GM23338 (cell line): Measurements from ENCODE around the gene ZFR2. TPM values are rescaled to one million over a fixed set of nuclear protein-coding genes. Genes with fewer than 3 reads are reported as not detected.

ENCODE experiments used
- ATAC-seq: fragments of 200-7000 bp; cut with Tn5 transposase; 3 replicates; pipeline ENCODE4 v1.9.1; 2020
- DNase-seq: peaks from one replicate; pipeline ENCODE4 v3.0.0-alpha.2; 2015; ENCODE audit warnings: low spot score
- H2AFZ ChIP-seq: fragments of 200-600 bp; sonication (generic); 2 replicates; pipeline ENCODE4 v1.8.0; 2016; ENCODE audit warnings: antibody characterized with exemption, mild to moderate bottlenecking, moderate library complexity
- H3F3A ChIP-seq: fragments of 200-600 bp; sonication (generic); replicated peaks from 2 replicates; pipeline ENCODE4 v1.8.0; 2017; ENCODE audit warnings: antibody characterized with exemption, mixed run types, low read depth
- H3K27ac ChIP-seq: fragments of 200-600 bp; sonication (generic); 2 replicates; pipeline ENCODE4 v1.6.1; 2016; ENCODE audit warnings: low read depth
- H3K27me3 ChIP-seq: fragments of 200-600 bp; sonication (generic); 2 replicates; pipeline ENCODE4 v1.8.0; 2016; ENCODE audit warnings: mild to moderate bottlenecking, mixed run types, moderate library complexity; ENCODE audit not compliant: insufficient read depth
- H3K36me3 ChIP-seq: fragments of 200-600 bp; sonication (generic); 2 replicates; pipeline ENCODE4 v1.8.0; 2016; ENCODE audit warnings: mild to moderate bottlenecking; ENCODE audit not compliant: insufficient read depth
- H3K4me1 ChIP-seq: fragments of 200-600 bp; sonication (generic); 2 replicates; pipeline ENCODE4 v1.8.0; 2016; ENCODE audit warnings: mild to moderate bottlenecking, moderate library complexity; ENCODE audit not compliant: insufficient read depth
- H3K4me2 ChIP-seq: fragments of 200-600 bp; sonication (generic); 2 replicates; pipeline ENCODE4 v1.7.1; 2017; ENCODE audit warnings: mixed run types
- H3K4me3 ChIP-seq: fragments of 200-600 bp; sonication (generic); 2 replicates; pipeline ENCODE4 v1.6.1; 2016; ENCODE audit warnings: mixed run types
- H3K79me2 ChIP-seq: fragments of 200-600 bp; sonication (generic); replicated peaks from 2 replicates; pipeline ENCODE4 v1.8.0; 2017; ENCODE audit warnings: mild to moderate bottlenecking; ENCODE audit not compliant: insufficient read depth
- H3K9me2 ChIP-seq: fragments of 200-600 bp; sonication (generic); 2 replicates; pipeline ENCODE4 v1.8.0; 2017; ENCODE audit not compliant: insufficient read depth
- H4K20me1 ChIP-seq: fragments of 200-600 bp; sonication (generic); replicated peaks from 2 replicates; pipeline ENCODE4 v1.8.0; 2017; ENCODE audit warnings: mild to moderate bottlenecking; ENCODE audit not compliant: insufficient read depth
- H3K27ac Mint-ChIP-seq: 2 replicates; pipeline ENCODE4 v1.8.0; 2020; ENCODE audit warnings: inconsistent platforms, mild to moderate bottlenecking, moderate library complexity, mixed read lengths
- H3K27me3 Mint-ChIP-seq: 3 replicates; pipeline ENCODE4 v1.8.0; 2022; ENCODE audit warnings: low read depth, mild to moderate bottlenecking, moderate library complexity, mixed read lengths, inconsistent platforms; ENCODE audit not compliant: insufficient read depth, poor library complexity
- H3K36me3 Mint-ChIP-seq: 3 replicates; pipeline ENCODE4 v1.8.0; 2021; ENCODE audit warnings: low read depth, mild to moderate bottlenecking, inconsistent platforms, moderate library complexity, mixed read lengths
- H3K4me1 Mint-ChIP-seq: 3 replicates; pipeline ENCODE4 v1.8.0; 2020; ENCODE audit warnings: mild to moderate bottlenecking, inconsistent platforms, mixed read lengths
- H3K4me3 Mint-ChIP-seq: 3 replicates; pipeline ENCODE4 v1.8.0; 2021; ENCODE audit warnings: moderate library complexity, mild to moderate bottlenecking, inconsistent platforms, mixed read lengths
- H3K9me3 Mint-ChIP-seq: 3 replicates; pipeline ENCODE4 v1.8.0; 2020; ENCODE audit warnings: moderate library complexity, mild to moderate bottlenecking, inconsistent platforms, mixed read lengths
- CREB1 ChIP-seq: fragments of 250-450 bp; sonication (Bioruptor Pico); IDR thresholded peaks from 2 replicates; pipeline ENCODE4 v1.5.0; 2020; ENCODE audit warnings: low read depth, mild to moderate bottlenecking, moderate library complexity
- CTCF ChIP-seq, 2 experiments: fragments of 200-600 bp in 1 of 2; sonication (generic) in 1 of 2; conservative IDR thresholded peaks; 2 replicates each; pipeline versions ENCODE4 v1.5.1 to v1.6.1; 2016 to 2017; ENCODE audit warnings: antibody characterized with exemption in 2 of 2, low read depth in 2 of 2, mild to moderate bottlenecking in 2 of 2, moderate library complexity in 1 of 2
- ETS1 ChIP-seq: IDR thresholded peaks from 2 replicates; pipeline ENCODE4 v1.6.1; 2016; ENCODE audit warnings: antibody characterized with exemption
- EZH2 ChIP-seq: fragments of 200-600 bp; sonication (generic); IDR thresholded peaks from one replicate; pipeline ENCODE4 v1.8.0; 2017; ENCODE audit warnings: antibody characterized with exemption, mild to moderate bottlenecking, low read depth; ENCODE audit not compliant: unreplicated experiment
- EZH2phosphoT487 ChIP-seq: fragments of 200-600 bp; sonication (generic); IDR thresholded peaks from one replicate; pipeline ENCODE4 v1.8.1; 2018; ENCODE audit warnings: antibody characterized with exemption; ENCODE audit not compliant: unreplicated experiment
- NANOG ChIP-seq: IDR thresholded peaks from 2 replicates; pipeline ENCODE4 v1.6.1; 2016; ENCODE audit warnings: antibody characterized with exemption, borderline replicate concordance
- REST ChIP-seq: IDR thresholded peaks from one replicate; pipeline ENCODE4 v1.6.1; 2018; ENCODE audit warnings: antibody characterized with exemption; ENCODE audit not compliant: unreplicated experiment
- STAT1 ChIP-seq: IDR thresholded peaks from one replicate; pipeline ENCODE4 v1.6.1; 2016; ENCODE audit warnings: antibody characterized with exemption; ENCODE audit not compliant: unreplicated experiment
- ZNF114 ChIP-seq: fragments of 250-450 bp; sonication (Bioruptor Pico); IDR thresholded peaks from 2 replicates; pipeline ENCODE4 v1.5.0; 2020; ENCODE audit warnings: mild to moderate bottlenecking, moderate library complexity
- ZNF331 ChIP-seq: fragments of 250-450 bp; sonication (Bioruptor Pico); IDR thresholded peaks from 2 replicates; pipeline ENCODE4 v1.5.0; 2020; ENCODE audit warnings: low read depth, mild to moderate bottlenecking, moderate library complexity
- polyA plus RNA-seq: library from polyadenylated mRNA; unstranded; fragments of >200 nt; fragmentation: Nextera tagmentation; extraction: Ambion mirVana; gene quantifications from 2 replicates; pipeline ENCODE4 v1.2.1, GENCODE V29; 2016
- total RNA-seq: library from RNA; depleted of rRNA; stranded (reverse); fragments of >200 nt; shearing (Covaris generic); gene quantifications from 2 replicates; pipeline ENCODE4 v1.2.3, GENCODE V29; 2014

ZFR2 gene
- total and polyA plus RNA-seq, 2 experiments from 2014 or later = 15.8 to 31.3 TPM

DNA sequence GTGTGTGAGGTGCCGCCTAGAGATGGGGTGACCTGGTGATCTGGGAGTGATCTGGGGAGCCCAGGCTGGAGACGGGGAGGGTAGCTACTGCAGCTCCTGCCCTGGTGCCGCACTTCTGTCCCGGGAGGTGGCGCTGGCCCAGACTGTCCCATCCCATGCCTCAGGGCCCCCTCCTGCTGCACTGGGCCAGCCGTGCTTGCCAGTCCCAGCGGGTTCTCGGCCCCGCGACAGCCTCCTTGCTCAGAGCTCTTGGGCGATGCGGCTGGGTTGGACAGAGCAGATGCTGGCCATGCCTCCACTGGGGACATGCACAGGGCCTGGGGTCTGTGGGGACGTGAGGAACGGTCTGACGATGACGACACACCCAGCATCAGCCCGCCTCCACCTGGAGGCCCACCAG is 99.3 kb downstream of the ZFR2 start:
- H3K36me3 Mint-ChIP-seq = peaks cover 9% of the 10 kb centered on the region
- ATAC-seq = peak; percentile 17

GRCh38 chr19:3768748-3769099 is 100.1 kb downstream of the ZFR2 start:
- no peak overlapping the region for H3K4me3 Mint-ChIP-seq
- H2AFZ ChIP-seq = no peak overlapping the region
- H3K4me3 ChIP-seq = no peak overlapping the region
- ATAC-seq (no peak), DNase-seq (no peak)
- H3K36me3 ChIP-seq = no peaks in the 10 kb centered on the region
- H4K20me1 ChIP-seq = no peaks in the 10 kb centered on the region; the same call in 1 of the 2 replicates
- H3K27ac Mint-ChIP-seq = no peak overlapping the region
- peaks cover 4% of the 10 kb centered on the region for H3K27me3 Mint-ChIP-seq
- 0 out of 2 replicates have a peak, but pooled peaks cover 2% of the 10 kb centered on the region for H3K79me2 ChIP-seq
- H3K27me3 ChIP-seq = no peaks in the 10 kb centered on the region
- no peaks in the 10 kb centered on the region for H3K9me2 ChIP-seq
- H3K4me2 ChIP-seq = no peak overlapping the region
- H3K36me3 Mint-ChIP-seq = peaks cover 9% of the 10 kb centered on the region
- H3K4me1 Mint-ChIP-seq = peaks cover 8% of the 10 kb centered on the region
- H3K9me3 Mint-ChIP-seq = no peaks in the 10 kb centered on the region; the same call in 1 of the 3 replicates
- no peaks in the 10 kb centered on the region for H3K4me1 ChIP-seq
- no peak overlapping the region for H3K27ac ChIP-seq
- 0 out of 2 replicates have a peak, but pooled peaks cover 4% of the 10 kb centered on the region for H3F3A ChIP-seq
- no peak for TF ChIP-seq ZNF331 (CRISPR knock-in tag)
- TF ChIP-seq EZH2phosphoT487 = no peak
- TF ChIP-seq CREB1 (CRISPR knock-in tag) = no peak
- TF ChIP-seq NANOG = no peak
- no peak for TF ChIP-seq ETS1
- no peak for TF ChIP-seq REST
- no peak for TF ChIP-seq ZNF114
- no peak for TF ChIP-seq STAT1
- no peak for TF ChIP-seq EZH2

More for the DNA sequence above, 99.3 kb downstream of the ZFR2 start:
- H3F3A ChIP-seq = 0 out of 2 replicates have a peak, but pooled peaks cover 4% of the 10 kb centered on the region
- H3K27ac Mint-ChIP-seq = no peak overlapping the region
- H3K27me3 ChIP-seq = no peaks in the 10 kb centered on the region
- DNase-seq = no peak
- H3K79me2 ChIP-seq = no peaks in the 10 kb centered on the region
- no peak overlapping the region for H3K4me3 Mint-ChIP-seq
- no peak overlapping the region for H3K4me2 ChIP-seq
- H3K4me3 ChIP-seq = no peak overlapping the region
- peaks cover 6% of the 10 kb centered on the region for H3K27me3 Mint-ChIP-seq
- no peaks in the 10 kb centered on the region for H3K36me3 ChIP-seq
- no peaks in the 10 kb centered on the region; the same call in 1 of the 2 replicates for H4K20me1 ChIP-seq
- no peaks in the 10 kb centered on the region for H3K4me1 ChIP-seq
- H3K9me3 Mint-ChIP-seq = no peaks in the 10 kb centered on the region; the same call in 1 of the 3 replicates
- no peak overlapping the region for H3K27ac ChIP-seq
- H2AFZ ChIP-seq = no peak overlapping the region
- H3K9me2 ChIP-seq = no peaks in the 10 kb centered on the region
- TF ChIP-seq CTCF (conservative IDR thresholded peaks at IDR 0.05; ENCODE audit: low read depth in 2 of 2) (peak in 1 of 2 experiments; percentile 35; a peak in 1 of 4 replicates), NANOG (no peak)
- H3K4me1 Mint-ChIP-seq = peaks cover 8% of the 10 kb centered on the region
